Mucosa of stomach (tissue), 1 donor: ENCODE data around the gene NBPF20.
"Not testable (repeated sequence)": the region's sequence is repeated elsewhere in the genome, so short reads cannot be mapped to it uniquely, and the experiment has no call there.

ENCODE experiments used
- H3K27me3 ChIP-seq: one replicate; pipeline ENCODE4 v1.7.0; 2013; ENCODE audit warnings: mild to moderate bottlenecking, low read length; ENCODE audit not compliant: control insufficient read depth, insufficient read depth
- H3K36me3 ChIP-seq: one replicate; pipeline ENCODE4 v1.7.0; 2013; ENCODE audit warnings: low read length; ENCODE audit not compliant: control insufficient read depth, insufficient read depth
- H3K4me1 ChIP-seq: one replicate; pipeline ENCODE4 v1.7.0; 2013; ENCODE audit warnings: mild to moderate bottlenecking, low read length; ENCODE audit not compliant: control insufficient read depth, insufficient read depth
- H3K4me3 ChIP-seq: one replicate; pipeline ENCODE4 v1.7.0; 2013; ENCODE audit warnings: low read length
- H3K9ac ChIP-seq: one replicate; pipeline ENCODE4 v1.7.0; 2013; ENCODE audit warnings: mild to moderate bottlenecking, low read length, moderate library complexity
- H3K9me3 ChIP-seq: one replicate; pipeline ENCODE4 v1.7.0; 2013; ENCODE audit warnings: mild to moderate bottlenecking, low read length, moderate library complexity; ENCODE audit not compliant: control insufficient read depth
- donor health status: Pancreatic carcinoma.

NBPF20 gene

GRCh38 chr1:145453873-145454823 is 28.7 kb upstream of the NBPF20 start:
- H3K9ac ChIP-seq, H3K4me1 ChIP-seq, H3K4me3 ChIP-seq, H3K9me3 ChIP-seq, H3K27me3 ChIP-seq, H3K36me3 ChIP-seq: not testable (repeated sequence)

- H3K9me3 ChIP-seq, H3K27me3 ChIP-seq, H3K36me3 ChIP-seq, H3K4me3 ChIP-seq, H3K9ac ChIP-seq, H3K4me1 ChIP-seq: not testable (repeated sequence)
Observed at GRCh38 chr1:145452506-145452905, 27.1 kb upstream of the NBPF20 start.

DNA sequence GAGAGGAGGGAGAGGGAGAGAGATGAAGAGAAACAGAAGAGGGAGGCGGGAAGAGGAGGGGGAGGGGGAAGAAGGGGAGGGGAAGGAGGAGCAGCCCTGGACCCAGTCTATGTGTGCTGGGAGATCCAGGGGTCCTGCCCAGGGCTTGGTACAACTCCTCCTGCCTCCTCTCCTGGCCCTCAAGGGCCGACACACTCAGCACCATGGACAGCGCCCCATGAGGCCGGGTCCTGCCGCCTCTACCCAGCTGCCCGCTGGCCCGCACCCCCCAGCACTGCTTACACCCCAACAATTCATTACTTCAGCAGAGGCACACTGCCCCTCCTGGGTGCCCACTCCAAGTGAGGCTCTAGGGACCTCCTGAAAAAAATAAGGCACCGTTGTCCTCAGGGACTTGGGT is 26.5 kb upstream of the NBPF20 start:
- H3K36me3 ChIP-seq, H3K9ac ChIP-seq, H3K9me3 ChIP-seq, H3K4me3 ChIP-seq, H3K4me1 ChIP-seq, H3K27me3 ChIP-seq: not testable (repeated sequence)

GRCh38 chr1:145445219-145445618 is 19.8 kb upstream of the NBPF20 start:
- H3K27me3 ChIP-seq, H3K9ac ChIP-seq, H3K36me3 ChIP-seq, H3K4me3 ChIP-seq, H3K4me1 ChIP-seq, H3K9me3 ChIP-seq: not testable (repeated sequence)

DNA sequence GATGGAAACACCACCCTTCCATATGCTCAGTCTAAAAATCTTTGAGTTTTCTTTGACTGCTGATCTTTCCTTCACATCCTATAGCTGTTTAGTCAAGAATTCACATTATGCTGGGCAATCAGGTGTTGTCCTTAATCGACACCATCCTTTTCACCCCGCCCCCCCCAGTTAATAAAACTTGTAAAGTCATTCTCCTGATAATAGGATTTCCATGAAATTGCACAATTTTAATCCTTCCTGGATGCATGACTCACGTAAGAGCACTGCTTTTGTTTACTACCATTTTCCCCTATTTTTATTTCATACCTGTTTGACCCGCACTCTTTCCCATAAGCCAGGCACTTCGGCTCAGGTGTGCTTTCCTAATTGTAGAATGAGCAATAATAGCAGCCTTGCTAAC is 16.9 kb upstream of the NBPF20 start:
- H3K9ac ChIP-seq, H3K27me3 ChIP-seq, H3K9me3 ChIP-seq, H3K36me3 ChIP-seq, H3K4me3 ChIP-seq, H3K4me1 ChIP-seq: not testable (repeated sequence)

GRCh38 chr1:145431363-145432256 is 6.2 kb upstream of the NBPF20 start:
- not testable (repeated sequence) for H3K4me3 ChIP-seq, H3K36me3 ChIP-seq, H3K9me3 ChIP-seq, H3K9ac ChIP-seq, H3K4me1 ChIP-seq
- H3K27me3 ChIP-seq, result peaks cover 23% of the 10 kb centered on the region

- not testable (repeated sequence) for H3K4me3 ChIP-seq, H3K36me3 ChIP-seq, H3K9ac ChIP-seq, H3K9me3 ChIP-seq, H3K4me1 ChIP-seq
- peaks cover 23% of the 10 kb centered on the region for H3K27me3 ChIP-seq
Observed at GRCh38 chr1:145430830-145431229, 5.4 kb upstream of the NBPF20 start.

- H3K4me3 ChIP-seq, result not testable (repeated sequence)
- peaks cover 23% of the 10 kb centered on the region for H3K27me3 ChIP-seq
Observed at GRCh38 chr1:145429329-145429728, 3.9 kb upstream of the NBPF20 start.

GRCh38 chr1:145424612-145425435 is 579 bp downstream of the NBPF20 start:
- H3K9ac ChIP-seq, result peak overlapping the region; percentile 53
- H3K4me1 ChIP-seq, H3K9me3 ChIP-seq, H3K36me3 ChIP-seq: not testable (repeated sequence)
- H3K4me3 ChIP-seq, result peak overlapping the region; percentile 8
- H3K27me3 ChIP-seq, result peaks cover 15% of the 10 kb centered on the region

More at GRCh38 chr1:145429329-145429728, 3.9 kb upstream of the NBPF20 start:
- not testable (repeated sequence) for H3K36me3 ChIP-seq, H3K4me1 ChIP-seq, H3K9ac ChIP-seq, H3K9me3 ChIP-seq

DNA sequence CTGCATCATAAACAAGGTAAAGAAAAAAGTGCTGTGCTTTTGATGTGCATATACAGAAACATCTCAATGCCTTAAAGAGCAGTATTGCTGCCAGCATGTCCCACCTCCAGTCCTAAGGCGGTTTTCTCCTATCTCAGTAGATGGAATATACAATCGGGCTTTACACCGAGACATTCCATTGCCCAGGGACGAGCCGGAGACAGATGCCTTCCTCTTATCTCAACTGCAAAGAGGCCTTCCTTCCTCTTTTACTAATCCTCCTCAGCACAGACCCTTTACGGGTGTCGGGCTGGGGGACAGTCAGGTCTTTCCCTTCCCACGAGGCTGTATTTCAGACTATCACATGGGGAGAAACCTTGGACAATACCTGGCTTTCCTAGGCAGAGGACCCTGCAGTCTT is 10.3 kb downstream of the NBPF20 start:
- H3K27me3 ChIP-seq, H3K36me3 ChIP-seq, H3K9ac ChIP-seq, H3K4me3 ChIP-seq, H3K4me1 ChIP-seq, H3K9me3 ChIP-seq: not testable (repeated sequence)

DNA sequence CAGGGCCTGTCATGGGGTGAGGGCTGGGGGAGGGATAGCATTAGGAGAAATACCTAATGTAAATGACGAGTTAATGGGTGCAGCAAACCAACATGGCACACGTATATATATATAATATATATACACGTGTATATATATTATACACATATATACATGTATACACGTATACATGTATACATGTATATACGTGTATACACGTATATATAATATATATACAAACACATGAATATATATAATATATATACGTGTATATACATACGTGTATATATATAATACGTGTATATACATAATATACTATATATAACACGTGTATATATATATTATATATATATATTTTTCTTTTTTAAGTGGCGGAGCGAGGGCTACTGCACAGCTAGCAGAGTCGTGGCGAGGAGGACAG is 18.1 kb downstream of the NBPF20 start:
- not testable (repeated sequence) for H3K36me3 ChIP-seq, H3K9ac ChIP-seq, H3K27me3 ChIP-seq, H3K4me1 ChIP-seq, H3K9me3 ChIP-seq, H3K4me3 ChIP-seq

- H3K9me3 ChIP-seq, H3K4me3 ChIP-seq, H3K36me3 ChIP-seq, H3K4me1 ChIP-seq, H3K27me3 ChIP-seq, H3K9ac ChIP-seq: not testable (repeated sequence)
Observed at GRCh38 chr1:145404949-145405348, 20.5 kb downstream of the NBPF20 start.
